C4-2B (cell line): Measurements from ENCODE around the gene ZFYVE28.

Experiments used
- CTCF ChIP-seq: fragments of 450-650 bp; conservative IDR thresholded peaks from 2 replicates; pipeline ENCODE4 v1.5.1; 2017; ENCODE audit warnings: mild to moderate bottlenecking
- ZFX ChIP-seq: fragments of 450-650 bp; IDR thresholded peaks from 2 replicates; pipeline ENCODE4 v1.6.1; 2017

DNA sequence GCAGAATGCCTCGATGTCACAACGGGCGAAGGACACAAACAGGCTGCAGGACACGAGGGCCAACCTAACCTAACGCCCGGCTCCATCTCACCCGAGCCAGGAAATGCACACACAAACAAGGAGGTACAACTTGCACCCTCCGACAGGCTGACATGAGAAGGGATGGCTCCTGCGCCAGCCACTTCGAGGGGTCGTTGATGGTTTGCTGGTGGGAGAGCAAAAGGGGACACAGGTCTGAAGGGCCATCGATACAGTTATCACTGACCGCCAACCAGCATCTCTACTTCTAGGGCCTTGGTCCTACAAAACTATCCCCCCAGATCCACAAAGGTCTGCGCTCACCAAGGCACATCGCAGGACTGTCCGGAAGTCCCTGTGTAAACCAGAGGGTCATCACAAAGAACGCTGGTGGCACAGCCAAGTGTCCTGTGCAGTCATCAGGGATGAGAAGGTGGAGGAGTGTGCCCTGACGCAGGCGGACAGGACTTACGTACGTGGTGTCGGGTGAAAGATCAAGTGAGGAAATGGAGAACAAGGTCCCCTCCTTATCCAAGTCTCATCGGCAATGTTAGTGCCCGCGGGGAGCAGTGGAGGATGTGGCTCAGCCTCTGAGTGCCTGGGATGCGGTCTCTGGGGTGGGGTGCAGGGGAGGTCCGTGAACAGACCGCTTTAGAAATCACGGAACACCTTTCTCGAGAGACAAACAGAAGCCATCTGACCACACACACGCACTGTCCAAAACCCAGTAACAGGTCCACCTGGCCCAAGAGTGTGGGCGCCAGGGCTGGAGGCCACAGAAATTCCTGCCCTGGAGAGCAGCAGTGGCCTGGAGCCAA, 163.6 kb downstream of the ZFYVE28 start:
- TF ChIP-seq ZFX (no peak), CTCF (no peak)
